GM18520 (cell line): ENCODE results near the gene MED17.

ENCODE experiments used
- ATAC-seq: cut with Tn5 transposase; IDR thresholded peaks from one replicate; pipeline ENCODE4 v1.9.1; 2021; ENCODE audit not compliant: unreplicated experiment

Gene MED17

DNA sequence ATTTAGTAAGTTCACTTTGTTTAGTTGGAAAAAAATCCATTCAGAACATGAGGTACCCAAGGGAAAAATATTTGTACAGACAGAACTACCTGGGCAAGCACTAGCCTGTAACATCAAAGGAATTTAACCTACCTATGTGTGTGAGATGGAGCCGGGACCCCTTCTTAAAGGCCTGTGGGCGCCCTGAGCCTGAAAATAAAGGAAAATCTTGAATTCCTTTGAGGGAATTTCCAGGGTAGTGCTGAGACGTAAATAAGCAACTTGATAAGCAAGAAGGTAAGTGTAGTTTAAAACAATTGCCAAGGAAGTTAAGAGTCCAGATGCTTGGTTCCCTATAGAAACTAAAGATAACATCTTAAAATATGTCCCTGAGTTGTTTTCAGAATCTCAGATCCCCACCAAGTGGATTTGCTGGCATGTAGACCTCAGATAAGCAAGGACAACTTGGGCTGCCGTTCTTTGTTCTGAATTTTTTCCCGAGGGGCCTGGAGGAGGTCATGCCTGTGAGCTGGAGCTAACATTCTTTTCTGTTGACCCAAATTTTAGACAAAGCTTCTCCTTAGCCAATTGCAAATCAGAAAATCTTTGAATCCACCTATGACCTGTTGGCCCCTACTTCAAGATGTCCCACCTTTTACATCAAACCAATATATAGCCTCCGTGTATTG is 31.0 kb downstream of the MED17 start:
- ATAC-seq = no peak

DNA sequence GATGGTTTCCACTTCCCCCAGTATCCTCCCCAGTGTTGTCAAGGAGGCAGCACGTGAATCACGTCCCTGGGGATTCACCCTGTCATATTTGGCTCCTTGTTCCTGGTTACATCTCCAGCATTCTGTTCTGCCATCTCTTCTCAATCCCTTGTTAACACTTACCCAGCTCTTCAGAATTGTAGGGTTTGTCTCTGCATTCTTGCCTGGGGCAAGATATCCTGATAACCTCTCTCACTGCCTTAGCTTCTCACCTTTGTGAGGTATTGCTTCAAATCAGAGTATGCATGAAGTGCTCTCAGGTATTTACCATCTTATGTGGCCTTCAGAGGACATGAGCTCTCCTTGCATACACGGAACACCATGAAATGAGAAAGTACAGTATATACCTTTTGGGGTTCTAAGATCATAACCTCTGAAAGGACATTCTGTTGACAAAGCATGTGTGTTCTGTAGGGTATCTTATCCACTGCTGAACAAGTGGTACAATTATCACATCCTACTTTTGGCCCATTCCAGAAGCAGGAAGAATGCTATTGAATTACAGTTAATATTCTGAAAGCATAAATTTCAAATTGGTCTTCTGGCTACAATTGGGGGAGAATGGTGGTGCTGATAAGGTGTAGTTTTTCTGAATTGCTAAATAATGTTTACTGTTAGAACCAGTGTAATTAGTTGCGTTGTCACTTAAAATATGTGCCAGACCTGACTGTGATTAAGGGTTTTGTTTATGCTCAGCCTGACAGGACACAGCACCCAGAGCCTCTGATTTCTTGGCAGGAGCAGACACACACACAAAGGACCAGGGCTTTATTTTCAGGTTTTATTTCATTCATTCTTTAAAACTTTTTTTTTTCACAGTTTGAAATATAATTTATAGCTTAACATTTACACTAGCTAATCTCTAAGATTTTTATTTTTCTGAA is 33.6 kb downstream of the MED17 start:
- ATAC-seq = no peak

- no peak for ATAC-seq
Measured at GRCh38 chr11:93819966-93820695, 36.0 kb downstream of the MED17 start.

- no peak for ATAC-seq
Measured at GRCh38 chr11:93820847-93821246, 36.8 kb downstream of the MED17 start.

- no peak for ATAC-seq
Measured at GRCh38 chr11:93821617-93822016, 37.5 kb downstream of the MED17 start.

- no peak for ATAC-seq
Measured at GRCh38 chr11:93822359-93822758, 38.3 kb downstream of the MED17 start.

DNA sequence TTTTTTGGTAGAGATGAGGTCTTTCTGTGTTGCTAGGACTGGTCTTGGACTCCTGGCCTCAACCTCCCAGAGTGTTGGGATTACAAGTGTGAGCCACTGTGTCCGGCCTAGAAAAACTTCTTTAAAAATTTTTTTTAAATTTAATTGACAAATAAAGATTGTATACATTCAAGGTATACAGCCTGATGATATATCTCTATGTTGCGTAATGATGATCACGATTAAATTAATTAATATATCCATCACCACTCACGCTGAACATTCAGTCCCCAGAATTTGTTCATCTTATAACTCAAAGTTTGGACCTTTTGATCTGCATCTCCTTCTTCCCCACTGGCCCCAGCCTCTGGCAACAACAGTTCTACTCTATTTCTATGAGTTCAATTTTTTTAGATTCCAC is 39.1 kb downstream of the MED17 start:
- ATAC-seq = no peak

GRCh38 chr11:93827363-93827762 is 43.3 kb downstream of the MED17 start:
- no peak for ATAC-seq

GRCh38 chr11:93829598-93829997 is 45.5 kb downstream of the MED17 start:
- ATAC-seq = no peak

DNA sequence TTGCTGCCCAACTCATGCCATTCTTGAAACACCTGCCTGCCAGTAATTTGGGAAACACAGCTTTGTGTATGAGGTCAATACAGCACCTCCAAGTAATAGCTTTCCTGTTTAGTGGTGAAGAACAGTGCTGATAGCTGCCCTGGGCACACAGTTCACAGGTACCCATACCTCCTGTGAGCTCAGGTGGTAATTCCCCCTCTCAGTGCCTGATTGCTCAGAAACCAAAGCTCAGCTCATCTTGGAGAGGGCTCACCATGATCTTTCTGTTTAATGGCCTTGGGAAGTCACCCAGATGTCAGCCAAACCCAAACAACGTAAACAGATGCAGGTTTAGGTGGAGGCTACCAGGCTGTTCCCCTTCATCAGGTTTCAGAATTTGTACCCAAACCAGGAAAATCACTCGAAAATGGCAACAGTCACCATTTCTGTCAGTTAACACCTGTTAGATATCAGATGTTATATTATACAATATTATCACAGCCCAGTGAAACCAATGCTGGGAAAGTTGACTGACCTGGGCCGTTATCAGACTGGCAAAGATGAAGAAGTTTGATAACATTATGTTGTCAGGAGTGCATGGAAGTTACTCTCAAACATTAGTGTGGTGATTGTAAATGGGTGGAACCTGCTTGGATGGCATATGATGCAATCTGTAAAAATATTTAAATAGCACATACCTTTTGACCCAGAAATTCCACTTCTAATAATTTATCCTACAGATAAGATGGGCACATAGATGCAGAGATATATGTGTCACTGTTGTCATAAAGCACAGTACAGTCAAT is 47.5 kb downstream of the MED17 start:
- ATAC-seq = no peak

DNA sequence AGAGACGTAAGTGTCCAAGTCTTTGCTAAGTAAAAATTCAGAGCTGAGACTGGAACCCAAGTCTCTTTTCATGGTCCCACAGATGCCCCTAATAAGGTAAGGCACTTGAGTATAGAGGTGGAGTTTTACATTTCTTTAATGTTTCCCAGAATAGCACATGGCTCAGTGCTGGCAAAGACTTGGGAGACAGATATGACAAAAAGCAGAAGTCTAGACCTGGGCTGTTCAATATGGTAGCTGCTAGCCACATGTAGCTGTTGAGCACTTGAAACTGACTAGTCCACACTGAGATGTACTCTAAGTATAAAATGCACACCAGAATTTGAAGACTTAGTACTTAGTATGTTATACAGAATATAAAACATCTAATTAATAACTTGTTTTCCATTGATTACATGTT is 48.7 kb downstream of the MED17 start:
- ATAC-seq = no peak

DNA sequence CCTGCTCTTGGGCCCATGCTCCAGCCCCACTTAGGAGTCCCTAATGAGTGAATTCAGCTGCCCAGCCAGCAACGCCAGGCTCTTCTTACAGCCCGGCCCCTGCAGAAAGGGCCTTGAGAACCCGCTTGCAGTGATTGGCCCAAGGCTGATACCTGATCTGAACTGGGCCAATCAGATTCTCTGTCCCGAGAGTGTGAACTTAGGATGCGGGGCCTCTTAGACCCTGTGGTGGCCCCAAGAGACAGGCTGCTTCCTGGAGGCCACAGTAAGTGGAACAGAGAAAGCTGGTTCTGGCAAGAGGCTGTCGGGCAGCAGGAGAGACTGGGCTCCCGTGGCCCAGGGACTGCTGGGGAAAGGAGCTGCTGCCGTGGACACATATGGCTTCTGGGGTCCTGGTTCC is 54.9 kb downstream of the MED17 start:
- ATAC-seq = no peak

DNA sequence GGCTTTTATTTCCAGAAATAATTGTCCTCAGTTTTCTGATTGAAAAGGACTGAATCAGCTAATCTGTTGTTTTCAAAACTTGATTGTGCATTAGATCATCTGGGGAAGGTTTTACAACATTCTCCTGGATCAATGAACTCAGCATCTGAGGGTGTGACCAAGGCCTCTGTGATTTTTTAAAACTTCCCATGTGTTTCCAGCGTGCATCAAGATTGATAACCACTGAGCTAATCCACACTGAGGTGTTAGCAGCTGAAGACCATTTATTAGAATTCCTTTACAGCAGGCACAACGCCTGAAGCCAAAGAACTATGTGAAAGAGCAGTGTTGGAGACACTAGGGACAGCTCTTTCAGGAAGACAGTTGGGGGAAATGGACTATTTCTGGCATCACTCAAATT is 56.1 kb downstream of the MED17 start:
- ATAC-seq = no peak

- ATAC-seq = no peak
Measured at GRCh38 chr11:93840981-93841380, 56.9 kb downstream of the MED17 start.

- no peak for ATAC-seq
Measured at GRCh38 chr11:93841446-93841845, 57.4 kb downstream of the MED17 start.

GRCh38 chr11:93842034-93842433 is 58.0 kb downstream of the MED17 start:
- no peak for ATAC-seq

- ATAC-seq = no peak
Measured at GRCh38 chr11:93842461-93842860, 58.4 kb downstream of the MED17 start.

DNA sequence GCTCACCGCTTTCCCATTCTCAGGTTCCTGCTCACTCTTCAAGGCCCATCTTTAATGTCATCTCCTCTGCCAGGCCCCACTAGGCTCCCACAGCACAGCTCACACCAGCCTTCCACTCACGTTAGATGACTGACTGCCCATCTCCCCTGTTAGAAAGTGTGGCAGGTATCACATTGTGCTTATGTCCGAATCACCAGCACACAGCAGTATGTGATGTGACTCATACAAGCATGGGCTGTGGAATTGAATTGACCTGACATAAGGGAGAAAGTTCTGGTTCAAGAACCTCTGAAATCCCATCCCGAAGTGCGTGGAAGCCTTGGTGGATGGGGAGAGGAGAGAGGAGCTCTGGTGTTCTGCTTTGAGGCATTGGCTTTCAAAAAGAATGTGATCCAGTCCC is 59.8 kb downstream of the MED17 start:
- ATAC-seq = no peak

DNA sequence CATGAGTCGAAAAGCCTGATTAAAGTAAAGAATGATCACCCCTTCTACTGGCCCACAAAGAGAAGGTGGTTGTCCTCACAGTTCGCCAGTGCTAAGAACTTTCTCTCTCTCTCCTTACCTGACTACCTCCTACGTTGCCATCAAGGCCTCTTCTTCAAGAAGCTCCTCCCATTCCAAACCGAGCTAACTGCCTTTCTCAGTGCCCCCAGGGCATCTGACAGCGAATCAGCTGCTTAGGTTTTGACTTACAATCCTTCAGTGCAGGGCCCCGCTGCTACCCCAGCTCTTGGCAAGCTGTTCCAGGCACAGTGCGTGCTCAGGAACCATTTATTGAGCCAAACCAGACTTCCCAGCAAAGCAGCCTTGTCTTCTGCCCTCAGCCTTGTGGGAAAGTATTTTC is 60.5 kb downstream of the MED17 start:
- ATAC-seq = no peak

- ATAC-seq = no peak
Measured at GRCh38 chr11:93845181-93846092, 61.4 kb downstream of the MED17 start.
